Ishikawa (cell line): Measurements from ENCODE around the gene ALG11.

Source experiments
- REST ChIP-seq: IDR thresholded peaks from 2 replicates; pipeline ENCODE4 v1.6.1; 2012; ENCODE audit warnings: low read depth, mild to moderate bottlenecking
- USF1 ChIP-seq: IDR thresholded peaks from 2 replicates; pipeline ENCODE4 v1.6.1; 2012

GRCh38 chr13:52033039-52033438, 20.8 kb downstream of the ALG11 start:
- TF ChIP-seq REST (no peak), USF1 (no peak)
